ENCODE results near the gene MAD1L1.

GRCh38 chr7:1970895-1971294 is 261.9 kb downstream of the MAD1L1 start:
- no peak for TF ChIP-seq CTCF (conservative IDR thresholded peaks at IDR 0.05; ENCODE audit: low read depth, low read length)
- TF ChIP-seq EZH2 (IDR thresholded peaks at IDR 0.05; ENCODE audit: borderline replicate concordance, low read depth, low read length, poor library complexity, severe bottlenecking): no peak
